NCI-H1417 treated with DMSO at 0.1 percent for 48 hours (cell line): ENCODE results near the gene ZNF649.

Source experiments
- DNase-seq: peaks from one replicate; lab custom pipeline; 2025; lab: John Stamatoyannopoulos, UW

The ZNF649 gene

DNA sequence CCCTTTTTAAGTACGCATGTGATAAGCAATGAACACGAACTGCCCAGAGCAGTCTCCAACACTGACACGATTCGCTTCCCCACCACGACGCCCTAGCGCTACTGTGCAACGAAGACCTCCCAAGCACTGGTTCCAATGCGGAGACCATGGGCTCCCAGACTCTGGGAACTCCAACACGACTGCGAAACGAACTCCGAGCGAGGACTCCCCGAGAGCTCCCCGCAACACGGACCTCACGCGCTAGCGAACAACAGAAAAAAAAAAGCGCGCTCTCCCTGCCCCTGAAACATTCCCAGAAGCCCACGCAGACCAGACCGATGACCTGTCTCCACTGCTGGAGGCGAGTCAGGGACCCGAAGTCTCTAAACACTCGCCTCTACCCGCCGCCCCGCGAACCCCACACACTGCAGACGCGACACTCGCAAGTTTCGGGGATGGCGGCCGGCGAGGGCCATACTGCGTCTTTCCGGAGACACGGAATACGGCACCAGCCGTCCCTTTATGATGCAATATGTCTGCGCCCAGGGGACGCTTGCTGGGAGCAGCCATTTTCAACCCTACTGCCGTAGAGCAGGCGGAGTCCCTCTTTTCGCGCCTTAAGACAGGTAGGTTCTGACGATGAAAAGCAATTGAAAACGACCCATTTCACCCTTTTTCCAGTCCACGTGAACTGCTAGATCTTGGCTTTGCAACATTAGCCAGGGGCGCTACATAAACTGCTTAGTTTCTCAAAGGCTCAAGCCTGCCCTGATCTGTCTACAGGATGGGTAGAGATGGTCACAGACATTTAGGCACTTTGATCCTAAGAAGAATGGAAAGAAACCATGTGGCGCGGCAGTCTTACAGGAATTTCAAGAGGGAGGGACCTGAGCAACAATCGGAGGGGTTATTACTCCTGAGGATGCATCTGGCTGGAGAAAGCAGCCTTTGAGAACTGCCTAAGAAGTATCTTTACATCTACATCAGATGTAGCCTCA is 17.0 kb downstream of the ZNF649 start, which contains the start of gene ZNF577:
Gene ZNF577, minus strand, starts transcription at position 430 of the 977 bp plus-strand sequence. CDS start 7,569 bp downstream, outside the sequence.
- DNase-seq, result no peak

DNA sequence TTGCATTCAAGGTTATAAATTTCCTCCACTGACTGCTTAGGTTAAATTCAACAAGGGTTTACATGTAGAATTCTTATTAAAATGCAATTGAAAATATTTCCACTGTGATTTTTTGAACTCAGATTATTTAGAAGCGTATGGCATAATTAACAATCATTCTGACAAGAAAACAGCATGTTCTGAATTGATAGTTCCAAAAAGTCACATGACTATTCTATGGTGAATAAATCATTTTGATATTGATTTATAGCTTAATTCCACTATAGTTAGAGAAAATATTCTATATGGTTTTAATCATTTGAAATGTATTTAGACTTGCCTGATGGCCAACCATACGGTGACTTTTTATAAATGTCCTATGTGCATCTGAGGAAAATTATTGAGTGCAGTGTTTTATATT is 20.1 kb downstream of the ZNF649 start:
- no peak for DNase-seq

DNA sequence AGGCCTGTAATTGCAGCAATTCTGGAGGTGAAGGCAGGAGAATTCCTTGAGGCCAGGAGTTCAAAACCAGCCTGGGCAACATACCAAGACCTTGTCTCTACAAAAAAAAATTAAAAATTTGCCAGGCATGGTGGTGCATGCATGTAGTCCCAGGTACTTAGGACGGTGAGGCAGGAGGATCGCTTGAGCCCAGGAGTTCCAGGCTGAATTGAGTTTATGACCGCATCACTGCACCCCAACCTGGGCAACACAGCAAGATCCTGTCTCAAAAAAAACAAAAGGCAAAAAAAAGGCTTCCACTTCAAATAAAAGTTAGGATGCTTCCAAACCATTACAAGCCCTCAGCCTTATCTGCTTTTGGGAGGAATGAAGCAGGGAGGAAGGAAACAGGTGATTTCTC is 22.3 kb downstream of the ZNF649 start:
- DNase-seq, result no peak

DNA sequence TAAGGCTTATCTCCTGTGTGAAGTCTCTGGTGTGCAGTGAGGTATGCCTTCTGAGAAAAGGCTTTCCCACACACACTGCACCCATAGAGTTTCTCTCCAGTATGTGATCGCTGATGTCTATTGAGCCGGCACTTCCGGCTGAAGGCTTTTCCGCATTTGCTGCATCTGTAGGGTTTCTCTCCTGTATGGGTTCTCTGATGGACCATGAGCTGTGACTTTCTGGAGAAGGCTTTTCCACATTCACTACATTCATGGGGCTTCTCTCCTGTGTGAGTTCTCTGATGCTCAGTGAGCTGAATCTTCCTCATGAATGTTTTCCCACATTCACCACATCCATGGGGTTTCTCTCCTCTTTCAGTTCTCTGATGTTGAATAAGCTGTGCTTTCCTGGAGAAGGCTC is 31.7 kb downstream of the ZNF649 start:
- no peak for DNase-seq

DNA sequence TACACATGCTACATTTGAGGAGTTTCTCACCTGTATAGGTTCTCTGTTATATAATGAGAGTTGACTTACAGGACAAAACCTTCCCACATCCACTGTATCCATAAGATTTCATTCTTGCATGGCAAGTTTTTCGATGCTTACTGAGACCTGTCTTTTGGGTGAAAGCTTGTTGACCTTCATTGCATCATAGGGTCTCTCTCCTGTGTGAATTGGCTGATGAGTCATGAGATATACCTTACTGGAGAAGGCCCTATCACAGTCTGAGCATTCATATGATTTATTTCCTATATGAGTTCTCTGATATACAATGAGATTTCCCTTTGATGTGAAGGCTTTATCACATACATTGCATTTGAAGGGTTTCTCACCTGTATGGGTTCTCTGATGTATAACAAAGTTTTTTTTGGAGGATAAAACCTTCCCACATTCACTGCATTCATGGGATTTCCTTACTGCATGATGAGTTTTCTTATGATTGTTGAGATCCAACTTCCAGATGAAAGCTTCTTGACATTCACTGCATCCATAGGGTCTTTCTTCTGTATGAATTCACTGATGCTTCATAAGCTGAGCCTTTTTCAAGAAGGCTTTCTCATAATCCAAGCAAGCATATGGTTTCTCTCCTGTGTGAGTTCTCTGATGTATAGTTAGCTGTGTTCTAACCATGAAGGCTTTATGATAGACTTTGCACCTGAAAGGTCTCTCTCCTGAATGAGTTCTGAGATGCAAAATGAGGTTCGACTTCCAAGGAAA is 42.8 kb downstream of the ZNF649 start:
- no peak for DNase-seq
